Measurements from ENCODE around the gene TAF1D.
"Not testable (repeated sequence)": the region's sequence is repeated elsewhere in the genome, so short reads cannot be mapped to it uniquely, and the experiment has no call there.

TAF1D gene

GRCh38 chr11:93747122-93747521, 5.8 kb upstream of the TAF1D start:
- no peak for DNase-seq (ENCODE audit: low read depth)

GRCh38 chr11:93746101-93746500, 4.8 kb upstream of the TAF1D start:
- DNase-seq (ENCODE audit: low read depth): no peak

- DNase-seq (ENCODE audit: low read depth): not testable (repeated sequence)
These were observed 3.9 kb upstream of the TAF1D start for GRCh38 chr11:93745005-93745755.

- no peak for DNase-seq (ENCODE audit: low read depth)
These were observed 3.3 kb upstream of the TAF1D start for GRCh38 chr11:93744669-93745004.

- no peak for DNase-seq (ENCODE audit: low read depth)
These were observed 2.0 kb upstream of the TAF1D start for GRCh38 chr11:93743291-93743690.

GRCh38 chr11:93741882-93742226, 559 bp upstream of the TAF1D start:
- no peak for DNase-seq (ENCODE audit: low read depth)

- DNase-seq (ENCODE audit: low read depth): peak; percentile 52
These were observed 583 bp downstream of the TAF1D start for GRCh38 chr11:93740730-93741093.

GRCh38 chr11:93740031-93740729, 1.1 kb downstream of the TAF1D start:
- DNase-seq (ENCODE audit: low read depth): peak; percentile 41

GRCh38 chr11:93738647-93739081, 2.6 kb downstream of the TAF1D start:
- DNase-seq (ENCODE audit: low read depth): no peak

GRCh38 chr11:93737904-93738612, 3.2 kb downstream of the TAF1D start:
- no peak for DNase-seq (ENCODE audit: low read depth)

GRCh38 chr11:93736129-93736528, 5.2 kb downstream of the TAF1D start:
- no peak for DNase-seq (ENCODE audit: low read depth)

- no peak for DNase-seq (ENCODE audit: low read depth)
These were observed 5.7 kb downstream of the TAF1D start for GRCh38 chr11:93735627-93736026.

- no peak for DNase-seq (ENCODE audit: low read depth)
These were observed 6.7 kb downstream of the TAF1D start for GRCh38 chr11:93734427-93735222.

- no peak for DNase-seq (ENCODE audit: low read depth)
These were observed 7.8 kb downstream of the TAF1D start for GRCh38 chr11:93733474-93733873.

GRCh38 chr11:93732237-93732892, 8.9 kb downstream of the TAF1D start:
- DNase-seq (ENCODE audit: low read depth): no peak

GRCh38 chr11:93730108-93731107, 10.9 kb downstream of the TAF1D start:
- no peak for DNase-seq (ENCODE audit: low read depth)

- DNase-seq (ENCODE audit: low read depth): peak; percentile 16
These were observed 12.1 kb downstream of the TAF1D start for GRCh38 chr11:93729129-93729616.

- DNase-seq (ENCODE audit: low read depth): no peak
These were observed 12.5 kb downstream of the TAF1D start for GRCh38 chr11:93728792-93729128.

- DNase-seq (ENCODE audit: low read depth): no peak
These were observed 13.1 kb downstream of the TAF1D start for GRCh38 chr11:93727985-93728791.

- no peak for DNase-seq (ENCODE audit: low read depth)
These were observed 17.2 kb downstream of the TAF1D start for GRCh38 chr11:93724089-93724488.
